ENCODE data around the gene GNA15. TPM values are rescaled to one million over a fixed set of nuclear protein-coding genes. Genes with fewer than 3 reads are reported as not detected.

GNA15 gene
- total and polyA plus RNA-seq, 2 donors (not counting 3 experiments of a cell fraction or from before 2014, with no cell fraction given): 0.17 TPM; not detected in 1

- BruUV-seq (replicated peaks): no TSS peak
- peaks cover 0 to 9% of the 10 kb centered on the region in 2 experiments for H3K36me3 ChIP-seq (ENCODE audit: control insufficient read depth in 2 of 2, extremely low read depth in 1 of 2, insufficient read depth in 2 of 2, low read length in 2 of 2)
- H3K4me1 ChIP-seq (ENCODE audit: control insufficient read depth, extremely low read depth, insufficient read depth, low read length): no peaks in the 10 kb centered on the region
- no peaks in the 10 kb centered on the region for H4K20me1 ChIP-seq (replicated peaks; ENCODE audit: control insufficient read depth, extremely low read depth, insufficient read depth, low read length)
- H3K4me3 ChIP-seq (replicated peaks in 1 of 3; ENCODE audit: insufficient read depth in 1 of 3, low read depth in 1 of 3, low read length in 3 of 3): no peak overlapping the region
- H3K27ac ChIP-seq (ENCODE audit: insufficient read depth, low read depth, low read length): no peak overlapping the region
- FAIRE-seq: no peak
- no peak overlapping the region for H2AFZ ChIP-seq (ENCODE audit: low read depth, low read length)
- no peaks in the 10 kb centered on the region for H3K9me1 ChIP-seq (replicated peaks; ENCODE audit: control insufficient read depth, extremely low read depth, insufficient read depth, low read length)
- H3K27me3 ChIP-seq (ENCODE audit: control insufficient read depth in 2 of 2, insufficient read depth in 2 of 2, low read length in 2 of 2): no peaks in the 10 kb centered on the region
- H3K9me3 ChIP-seq (replicated peaks; ENCODE audit: control insufficient read depth, insufficient read depth, low read length): no peaks in the 10 kb centered on the region
- ChIA-PET CTCF (interaction anchor here (1.0 to 3.7 kb wide), 11 partner anchors 16 to 237 kb away, joined by 3 to 17 read pairs (median 4); no protein-coding TSS in a partner anchor), POLR2A (no interaction called here)
- no peak for DNase-seq (ENCODE audit: low read depth, low spot score)
- dilution Hi-C loops (cut with MboI; ENCODE audit: extremely low pct_ligation_motif_present, low sequenced_read_pairs) (no loop called here), intact Hi-C loops (cut with micrococcal nuclease) (no loop called here)
- H3K79me2 ChIP-seq (ENCODE audit: control insufficient read depth, insufficient read depth, low read length): no peaks in the 10 kb centered on the region
- TF ChIP-seq POLR2AphosphoS5 (IDR thresholded peaks at IDR 0.05; ENCODE audit: insufficient read depth, low read depth, low read length): no peak
- TF ChIP-seq CTCF (IDR thresholded peaks at IDR 0.05; ENCODE audit: extremely low read depth in 1 of 2, insufficient read depth in 1 of 2, low read depth in 1 of 2, low read length in 2 of 2): no peak
- TF ChIP-seq MAX (IDR thresholded peaks at IDR 0.05; ENCODE audit: insufficient read depth, insufficient read length): no peak
- TF ChIP-seq MYC (IDR thresholded peaks at IDR 0.05; ENCODE audit: low read depth, low read length): no peak
- no peak for TF ChIP-seq FOS (IDR thresholded peaks at IDR 0.05; ENCODE audit: borderline replicate concordance, insufficient read depth, low read length)
- TF ChIP-seq GATA2 (IDR thresholded peaks at IDR 0.05; ENCODE audit: insufficient read depth, insufficient read length, low read depth, low read length): no peak
- TF ChIP-seq POLR2A (IDR thresholded peaks at IDR 0.05; ENCODE audit: low read depth, low read length): no peak
- TF ChIP-seq EZH2 (IDR thresholded peaks at IDR 0.05; ENCODE audit: borderline replicate concordance, low read depth, low read length, severe bottlenecking): no peak
- no peak for TF ChIP-seq JUN (IDR thresholded peaks at IDR 0.05; ENCODE audit: borderline replicate concordance, insufficient read depth, insufficient read length, low read depth)
- H3K4me2 ChIP-seq (ENCODE audit: insufficient read depth, low read length): no peak overlapping the region
- H3K9ac ChIP-seq (replicated peaks; ENCODE audit: extremely low read depth, insufficient read depth, low read length): no peak overlapping the region
These were observed 11.2 kb upstream of the GNA15 start for GRCh38 chr19:3124630-3125029.

All from endothelial cell of umbilical vein (primary cell).